GM18907 (cell line): Measurements from ENCODE around the gene IRF2BP2.

ENCODE experiments used
- ATAC-seq: cut with Tn5 transposase; IDR thresholded peaks from one replicate; pipeline ENCODE4 v1.9.1; 2021; ENCODE audit warnings: mild to moderate bottlenecking, moderate library complexity; ENCODE audit not compliant: unreplicated experiment

Gene IRF2BP2

DNA sequence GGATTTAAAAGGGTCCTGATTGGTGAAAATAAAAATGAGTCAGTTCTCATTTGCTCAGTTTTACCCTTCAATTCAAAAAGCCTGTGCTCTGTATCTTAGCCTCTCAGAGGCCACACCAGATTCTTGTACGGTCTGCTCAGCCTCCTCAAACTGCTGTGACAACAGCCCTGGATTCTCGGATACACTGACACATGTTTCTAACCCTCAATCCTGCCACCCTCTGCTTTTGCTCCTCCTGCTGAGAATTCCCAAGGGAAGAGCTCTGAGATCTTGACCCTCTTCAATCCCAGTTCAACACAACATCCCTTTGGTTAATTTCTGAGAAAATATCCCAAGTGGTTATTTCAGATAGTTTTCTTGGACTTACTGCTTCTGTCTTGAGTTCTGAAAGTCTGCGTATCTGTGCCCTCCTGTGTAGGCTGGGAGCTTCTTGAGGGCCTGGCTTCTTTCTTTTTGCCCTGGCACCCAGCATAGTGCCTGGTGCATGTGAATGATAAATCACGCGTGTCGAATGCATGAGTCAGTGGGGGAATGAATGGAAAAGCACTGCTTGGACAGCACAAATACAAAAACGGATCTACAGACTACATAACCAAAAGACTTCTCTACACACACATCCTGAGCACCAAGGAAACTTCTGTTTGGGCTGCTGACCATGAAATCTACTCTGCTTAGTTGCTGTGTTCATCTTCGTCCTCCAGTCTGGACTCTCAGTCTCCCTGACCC lies 24.5 kb downstream of the IRF2BP2 start:
- ATAC-seq = no peak

DNA sequence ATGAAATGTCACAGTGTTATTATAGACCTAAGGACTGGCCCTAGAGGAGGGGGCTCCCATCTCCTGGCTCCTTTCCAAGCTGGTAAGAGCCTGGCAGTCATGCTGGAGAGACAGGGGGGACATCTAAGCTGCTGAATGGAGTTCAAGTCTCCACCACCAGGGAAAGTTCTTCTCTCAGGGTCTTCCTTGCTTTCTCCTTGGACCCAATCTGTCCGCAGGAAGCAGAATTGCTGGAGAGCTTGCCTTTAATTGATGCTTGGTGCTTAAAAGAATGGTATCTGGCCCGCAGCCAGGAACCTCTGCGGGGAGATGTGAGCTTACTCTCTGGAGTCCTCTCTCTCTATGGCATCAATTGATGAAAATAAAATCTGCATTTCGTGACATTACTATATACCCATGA lies 25.1 kb downstream of the IRF2BP2 start:
- no peak for ATAC-seq

DNA sequence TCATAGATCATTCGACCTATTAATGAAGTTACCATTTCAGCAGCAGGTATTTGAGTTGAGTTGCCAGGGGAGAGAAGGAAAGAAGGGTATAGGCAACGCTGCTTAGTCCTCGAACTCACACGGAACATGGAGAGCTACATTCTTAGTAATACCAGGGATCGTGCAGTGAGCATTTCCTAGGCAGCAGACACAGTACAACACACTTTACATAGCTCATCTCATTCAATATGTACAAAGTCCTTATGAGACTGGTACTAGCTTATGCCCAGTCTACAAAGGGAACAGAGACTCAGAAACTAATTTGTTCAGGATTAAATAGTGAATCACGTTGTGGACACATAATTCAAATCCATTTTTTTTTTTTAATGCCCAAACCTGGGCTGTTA lies 25.6 kb downstream of the IRF2BP2 start:
- ATAC-seq = no peak

DNA sequence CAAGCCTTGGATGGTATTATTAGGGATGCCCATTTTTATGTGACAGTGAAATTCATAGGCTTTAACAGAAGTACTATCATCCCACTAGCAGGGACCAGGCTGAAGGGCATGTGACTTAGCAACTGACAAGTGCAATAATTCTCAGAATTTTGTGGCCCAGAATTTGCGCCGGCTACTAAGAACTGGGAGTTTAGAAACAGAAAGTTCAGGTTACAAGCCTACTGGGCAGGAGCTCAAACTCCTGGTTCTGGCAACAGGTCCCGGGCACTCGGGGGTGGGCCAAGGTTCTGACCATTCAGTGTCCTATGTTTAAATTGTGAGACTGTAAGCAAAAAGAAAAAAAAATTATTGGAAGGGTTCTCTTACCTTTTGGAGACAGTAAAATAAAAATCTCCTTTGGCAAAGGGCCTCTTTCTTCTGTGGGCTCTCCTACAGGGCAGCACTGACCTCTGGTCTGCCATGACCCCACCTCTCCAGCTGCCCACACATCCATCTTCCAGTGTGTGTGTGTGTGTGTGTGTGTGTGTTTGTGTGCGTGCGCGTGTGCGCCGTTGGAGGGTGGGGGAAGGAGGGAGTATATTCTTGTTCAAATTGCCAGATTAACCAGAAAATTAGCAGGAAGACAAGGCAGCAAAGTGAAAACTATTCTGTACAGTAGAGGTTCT lies 26.1 kb downstream of the IRF2BP2 start:
- ATAC-seq = no peak

DNA sequence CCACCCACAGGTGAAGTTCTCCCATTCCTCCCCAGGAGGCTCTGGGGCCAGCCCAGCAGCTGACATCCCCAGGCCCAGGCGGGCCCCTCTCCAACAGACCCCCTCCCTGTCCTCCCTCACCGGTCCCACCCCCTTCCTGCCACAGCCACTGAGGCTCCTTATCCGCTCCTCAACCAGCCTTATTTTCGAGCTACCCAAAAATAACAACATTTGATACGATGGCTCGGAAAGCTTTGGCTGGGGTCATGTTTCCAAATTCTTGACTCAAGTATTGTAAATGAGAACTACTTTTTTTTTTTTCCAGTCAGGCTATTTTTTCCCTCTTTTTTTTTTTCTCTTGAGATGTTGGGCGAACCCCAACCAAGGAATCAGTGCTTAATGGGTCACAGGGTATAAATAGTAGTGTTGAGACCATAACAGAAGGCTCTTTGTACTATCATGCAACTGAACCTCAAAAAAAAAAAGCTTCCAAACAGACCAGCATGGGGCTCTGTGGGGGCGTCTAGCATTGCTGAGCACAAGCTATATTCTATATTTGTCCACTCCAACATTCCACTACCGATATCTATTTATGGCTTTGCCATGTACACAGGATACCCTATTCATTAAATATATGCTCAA lies 27.2 kb downstream of the IRF2BP2 start:
- no peak for ATAC-seq

DNA sequence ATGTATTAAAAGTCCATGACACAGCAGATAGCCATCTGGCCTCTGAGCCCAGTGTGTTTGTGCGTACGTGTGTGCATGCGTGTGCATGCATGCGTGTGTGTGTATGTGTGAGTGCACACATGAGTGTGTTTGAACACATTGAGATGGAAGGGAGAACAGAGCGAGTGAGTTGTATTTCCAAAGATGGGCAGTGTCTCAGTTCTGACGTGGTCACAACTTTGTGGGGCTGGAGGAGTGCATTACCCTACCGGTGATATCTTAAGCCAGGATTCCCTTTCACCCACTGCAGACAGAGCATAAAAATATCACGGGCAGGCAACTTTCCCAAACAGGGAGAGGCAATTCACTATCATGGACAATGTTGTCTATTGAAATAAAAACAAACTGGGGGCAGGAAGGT lies 27.8 kb downstream of the IRF2BP2 start:
- ATAC-seq = no peak

DNA sequence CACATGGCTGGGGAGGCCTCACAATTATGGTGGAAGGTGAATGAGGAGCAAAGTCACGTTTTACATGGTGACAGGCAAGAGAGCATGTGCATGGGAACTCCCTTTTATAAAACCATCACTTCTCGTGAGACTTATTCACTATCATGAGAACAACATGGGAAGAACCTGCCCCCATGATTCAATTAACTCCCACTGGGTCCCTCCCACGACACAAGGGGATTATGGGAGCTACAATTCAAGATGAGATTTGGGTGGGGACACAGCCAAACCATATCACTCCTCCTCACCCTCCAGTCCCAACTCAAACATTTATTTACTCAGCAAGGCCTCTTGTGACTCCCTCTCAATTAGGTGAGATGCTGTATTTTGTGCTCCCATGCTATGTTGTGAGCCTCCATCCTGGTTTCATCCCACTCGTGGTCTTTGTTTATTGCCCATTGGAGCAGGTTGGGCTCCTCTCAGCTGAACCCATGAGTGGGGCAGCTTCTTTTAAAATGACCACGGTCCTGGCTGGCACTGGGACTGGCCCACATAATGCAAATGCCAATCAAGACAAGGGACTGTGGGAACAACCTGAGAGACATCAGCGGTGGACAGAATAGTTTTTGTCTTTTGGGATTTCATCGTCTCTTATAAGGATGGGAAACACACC lies 28.8 kb downstream of the IRF2BP2 start:
- ATAC-seq = no peak

DNA sequence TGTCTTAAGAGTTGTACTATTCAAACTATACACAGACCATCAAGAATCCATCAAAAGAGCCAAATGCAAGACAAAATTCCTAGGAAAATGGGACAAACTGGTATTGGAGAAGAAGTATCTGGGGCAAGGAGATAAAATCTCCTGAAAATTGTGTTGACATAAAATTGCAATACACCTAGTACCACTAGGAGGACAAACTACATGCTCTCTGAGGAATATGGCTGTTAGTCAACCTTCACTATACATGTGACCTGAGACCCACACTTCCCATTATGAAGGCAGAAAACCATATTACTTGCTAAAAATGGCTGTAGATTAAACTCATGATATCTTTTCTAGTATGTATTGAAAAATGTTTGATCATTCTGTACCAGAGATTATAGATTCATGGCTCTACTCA lies 30.0 kb downstream of the IRF2BP2 start:
- no peak for ATAC-seq

DNA sequence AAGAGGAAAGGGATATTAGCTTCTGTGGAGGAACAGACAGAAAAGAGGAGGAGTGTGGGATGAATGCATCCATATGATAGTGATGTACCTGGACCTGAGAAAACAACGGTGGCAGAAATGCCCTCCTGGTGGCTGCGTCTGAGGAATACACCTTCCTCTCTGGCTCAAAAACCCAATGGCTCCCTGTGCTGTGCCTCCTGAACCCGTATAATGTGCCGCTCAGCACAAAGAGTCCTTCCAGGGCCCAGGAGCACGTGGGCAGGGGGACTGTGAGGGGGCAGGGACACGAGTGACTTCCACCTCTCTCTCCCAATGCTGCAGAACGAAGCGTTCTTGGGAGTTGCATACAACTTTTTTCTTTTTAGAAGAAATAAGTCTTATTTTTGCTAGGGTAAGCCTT lies 31.2 kb downstream of the IRF2BP2 start:
- ATAC-seq = no peak

DNA sequence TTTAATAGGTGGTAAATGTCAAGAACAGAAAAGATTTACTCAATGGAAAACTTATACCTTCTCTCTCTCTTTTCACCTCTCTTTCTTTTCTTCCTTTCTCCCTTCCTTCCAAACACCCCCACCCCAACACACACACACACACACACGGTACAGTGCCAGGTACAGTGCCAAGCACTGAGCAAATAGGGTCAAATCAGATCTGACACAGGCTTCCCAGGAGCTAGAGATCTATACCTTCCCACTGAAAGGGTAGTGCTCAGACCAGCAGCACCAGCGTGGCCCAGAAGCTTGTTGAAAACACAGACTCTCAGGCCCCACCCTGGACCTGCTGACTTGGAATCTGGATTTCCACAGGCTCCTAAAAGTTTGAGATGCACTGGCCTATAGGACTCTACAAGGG lies 31.9 kb downstream of the IRF2BP2 start:
- no peak for ATAC-seq

DNA sequence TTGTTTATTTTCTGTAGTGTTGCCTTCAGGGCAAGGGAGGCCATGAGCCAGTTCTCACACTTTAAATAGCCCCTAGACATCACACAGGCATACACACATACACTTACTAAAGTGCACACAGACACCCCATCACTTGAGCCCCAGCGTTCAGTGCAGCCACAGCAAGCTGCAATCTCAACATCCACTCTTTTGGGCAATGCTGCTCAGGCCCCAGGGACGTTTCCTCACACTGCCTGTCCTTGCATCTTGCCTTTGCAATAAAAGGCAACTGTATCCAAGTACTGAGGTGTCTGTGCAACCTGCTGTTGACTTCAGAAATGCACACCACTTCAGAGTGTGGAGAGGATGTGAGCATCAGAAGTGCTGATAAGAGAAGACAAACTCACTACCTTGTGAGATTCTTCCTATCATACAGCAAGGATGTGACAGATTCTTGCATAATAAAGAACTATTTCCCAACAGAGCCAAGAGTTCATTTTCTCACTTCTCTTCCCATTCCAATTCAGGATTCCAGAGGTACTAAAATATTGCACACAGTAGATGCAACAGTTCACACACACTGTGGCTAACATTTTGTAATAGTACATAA lies 36.2 kb downstream of the IRF2BP2 start:
- ATAC-seq = no peak

DNA sequence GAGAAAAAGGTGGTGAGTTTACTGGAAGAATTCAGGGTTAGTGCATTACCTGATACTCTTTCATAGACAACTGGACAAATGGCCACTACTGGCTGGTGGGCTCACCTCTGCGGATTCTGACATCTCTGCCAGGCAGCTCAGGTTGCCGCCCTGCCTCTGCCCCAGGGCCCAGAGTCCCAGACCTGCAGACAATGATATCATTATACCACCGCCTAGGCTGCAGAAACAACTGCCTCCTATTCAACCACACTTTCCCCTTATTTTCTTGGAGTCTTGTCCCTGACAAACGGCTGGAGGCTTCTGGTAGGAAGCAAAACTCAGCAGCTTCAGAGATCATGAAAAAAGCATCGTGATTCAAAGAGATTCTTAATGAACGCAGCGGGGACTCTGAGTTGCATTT lies 37.0 kb downstream of the IRF2BP2 start:
- ATAC-seq = no peak

DNA sequence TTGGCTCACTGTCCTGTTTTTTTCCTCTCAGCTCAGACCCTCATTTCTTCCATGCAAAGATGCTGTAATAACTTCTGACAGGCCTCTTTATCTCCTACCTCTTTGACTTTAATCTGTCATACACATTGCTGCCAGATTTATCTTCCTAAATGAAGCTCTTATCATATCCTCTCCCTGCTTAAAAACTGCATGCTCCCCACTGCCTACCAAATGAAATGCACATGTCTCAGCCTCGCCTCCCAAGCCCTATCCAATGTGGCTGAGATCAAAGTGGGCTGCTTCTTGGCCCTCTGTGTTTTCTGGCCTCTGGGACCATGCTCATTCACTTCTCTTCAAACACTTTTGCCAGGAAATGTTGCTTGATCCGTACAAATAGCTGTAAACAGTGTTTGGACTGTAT lies 38.3 kb downstream of the IRF2BP2 start:
- no peak for ATAC-seq

DNA sequence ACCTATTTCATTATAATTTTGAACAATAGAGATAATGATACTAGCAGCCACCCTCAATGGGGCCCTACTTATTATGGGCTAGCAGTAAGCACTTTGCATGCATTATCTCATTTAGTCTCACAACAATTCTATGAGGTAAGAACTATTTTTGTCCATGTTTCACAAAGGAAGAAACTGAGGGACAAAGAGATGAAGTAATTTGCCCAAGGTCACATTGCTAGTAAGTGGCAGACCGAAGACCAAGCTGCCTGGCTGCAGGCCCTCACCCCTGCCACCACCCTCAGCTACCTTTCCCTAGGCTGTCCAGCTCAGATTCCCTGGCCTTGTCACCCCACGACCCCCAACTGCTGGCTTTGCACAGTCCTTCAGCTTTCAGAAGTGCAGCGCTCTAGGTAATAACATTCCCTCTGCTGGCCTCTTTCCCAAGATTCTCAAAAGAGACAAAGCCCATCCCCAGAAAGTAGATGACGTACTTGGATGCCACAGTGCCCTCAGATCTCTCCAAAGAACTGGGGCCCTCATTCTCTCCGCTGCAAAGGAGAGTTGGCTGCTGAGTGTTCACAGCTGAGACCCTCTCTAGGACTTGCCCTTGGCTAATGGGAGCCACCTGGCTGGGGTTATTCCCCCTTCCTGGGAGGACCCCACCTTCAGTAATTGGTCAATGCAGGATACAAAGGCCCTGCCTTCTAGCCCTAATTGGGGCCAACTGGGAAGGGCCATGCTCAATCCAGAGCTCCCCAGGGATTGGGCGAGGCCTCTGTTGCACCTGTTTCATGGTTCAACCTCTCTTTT lies 39.5 kb downstream of the IRF2BP2 start:
- ATAC-seq = no peak

DNA sequence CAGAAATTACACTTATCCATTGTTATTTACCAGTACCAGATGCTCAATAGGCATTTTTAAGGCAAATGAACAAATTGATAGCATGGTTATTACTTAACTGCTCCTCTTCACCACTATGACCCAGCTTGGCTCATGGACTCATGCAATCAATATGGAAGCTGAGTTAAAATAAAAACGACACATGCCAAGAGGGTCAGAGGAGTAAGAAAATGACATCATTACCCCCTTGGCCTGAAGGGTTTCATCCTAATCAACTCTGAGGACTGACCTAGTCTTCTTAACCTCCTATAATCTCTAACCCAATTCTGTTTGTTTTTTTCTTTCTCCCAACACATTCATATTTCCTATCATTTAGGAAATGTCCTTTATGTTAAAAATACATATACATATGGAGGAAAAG lies 41.6 kb downstream of the IRF2BP2 start:
- no peak for ATAC-seq

DNA sequence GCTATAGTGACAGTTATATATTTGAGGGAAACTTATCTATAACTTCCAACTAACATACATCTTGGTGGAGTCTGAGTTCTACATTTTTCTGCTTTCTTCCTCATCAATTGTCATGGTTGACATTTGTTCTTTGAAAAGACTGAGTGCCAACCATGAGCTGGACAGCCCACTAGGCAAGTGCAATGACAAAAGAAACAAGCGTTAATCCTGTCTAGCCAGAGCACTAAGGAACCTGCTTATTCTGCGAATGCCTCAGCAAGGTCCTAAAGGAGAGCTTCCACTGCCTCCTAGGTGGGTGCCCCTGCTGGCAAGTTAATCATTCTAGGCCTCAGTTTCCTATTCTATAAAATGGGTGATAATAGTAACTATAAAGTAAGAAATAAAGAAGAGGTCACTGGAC lies 44.8 kb downstream of the IRF2BP2 start:
- no peak for ATAC-seq

DNA sequence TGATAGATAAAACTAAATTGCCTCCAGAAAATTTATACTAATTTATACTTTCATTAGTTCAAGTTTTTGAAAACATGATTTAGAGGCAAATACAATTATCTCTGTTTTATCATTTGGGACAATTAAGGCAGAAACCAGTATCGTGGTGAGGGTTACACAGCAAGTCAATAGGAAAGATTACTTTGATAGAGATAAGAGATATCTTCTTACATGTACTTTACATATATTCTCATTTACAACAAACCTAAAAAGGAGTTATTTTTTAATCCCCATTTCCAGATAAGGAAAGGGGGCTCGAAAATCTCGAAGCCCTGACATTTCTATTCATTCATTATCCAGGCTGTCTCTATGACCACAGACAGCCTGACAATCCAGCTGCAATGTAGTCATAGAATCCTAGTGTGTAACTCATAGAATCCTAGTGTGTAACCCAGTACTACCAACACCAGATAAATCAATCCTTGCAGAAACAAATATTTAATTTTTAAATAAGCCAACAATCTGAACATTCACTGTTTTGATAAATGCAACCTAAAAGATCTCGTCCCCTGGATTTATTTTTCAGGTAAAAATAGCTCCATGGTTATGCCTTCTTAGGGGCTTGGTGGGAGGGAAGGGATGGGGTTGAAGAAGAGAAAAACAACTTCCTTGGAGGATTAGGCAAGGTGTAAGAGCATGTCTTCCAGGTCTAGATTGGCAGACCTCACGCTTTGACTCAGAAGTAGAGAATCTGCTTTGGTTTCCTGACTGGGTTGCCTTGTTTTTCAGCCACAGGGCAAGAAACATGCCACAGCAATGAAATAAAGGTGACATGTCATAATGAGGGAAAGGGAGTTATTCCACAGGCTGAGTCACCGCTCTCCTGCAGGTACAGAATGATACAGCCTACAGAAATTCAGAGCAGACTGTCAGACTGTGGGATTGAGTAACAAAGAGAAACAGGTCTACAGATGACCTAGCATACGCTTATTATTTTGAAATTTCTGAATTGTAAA lies 45.6 kb downstream of the IRF2BP2 start:
- no peak for ATAC-seq

DNA sequence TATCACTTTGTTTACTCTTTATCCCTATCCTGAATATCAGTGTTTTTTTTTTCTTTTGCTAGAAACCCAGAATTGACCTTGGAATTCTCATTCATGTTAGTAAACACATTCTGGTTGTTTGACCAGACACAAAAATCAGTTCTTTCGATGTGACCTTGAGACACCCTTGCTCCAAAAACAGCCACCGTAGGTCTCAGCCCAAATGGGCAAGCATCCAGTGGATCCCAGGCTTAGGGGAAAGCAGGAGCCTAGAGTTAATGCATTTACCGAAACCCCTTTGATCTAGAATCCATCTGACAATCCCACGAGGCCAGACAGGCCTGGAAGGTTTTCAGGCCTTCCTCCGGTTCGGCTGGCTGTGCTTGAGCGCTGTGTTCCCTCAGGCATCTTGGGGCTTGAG lies 47.6 kb downstream of the IRF2BP2 start:
- no peak for ATAC-seq

DNA sequence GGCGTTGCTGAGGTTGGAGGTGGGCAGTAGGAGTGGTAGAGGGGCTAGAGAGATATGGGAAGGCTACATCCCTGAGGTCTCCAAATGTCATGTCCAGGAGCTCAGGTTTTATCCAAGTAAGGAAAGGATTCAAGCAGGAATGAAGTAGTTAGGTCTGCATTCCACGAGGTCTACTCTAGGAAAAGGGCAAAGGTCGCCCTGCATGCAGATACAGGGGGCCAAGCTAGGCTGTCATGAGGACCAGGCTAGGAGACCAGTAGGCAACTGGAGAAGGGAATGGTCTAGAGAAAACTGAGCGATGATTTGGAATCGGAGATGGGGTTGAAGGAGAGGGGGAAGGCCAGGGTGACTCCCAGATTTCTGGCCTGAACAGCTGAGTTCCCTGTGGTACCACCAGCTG lies 48.7 kb downstream of the IRF2BP2 start:
- no peak for ATAC-seq
